ENCODE measurements around the gene SEL1L.

Gene SEL1L

DNA sequence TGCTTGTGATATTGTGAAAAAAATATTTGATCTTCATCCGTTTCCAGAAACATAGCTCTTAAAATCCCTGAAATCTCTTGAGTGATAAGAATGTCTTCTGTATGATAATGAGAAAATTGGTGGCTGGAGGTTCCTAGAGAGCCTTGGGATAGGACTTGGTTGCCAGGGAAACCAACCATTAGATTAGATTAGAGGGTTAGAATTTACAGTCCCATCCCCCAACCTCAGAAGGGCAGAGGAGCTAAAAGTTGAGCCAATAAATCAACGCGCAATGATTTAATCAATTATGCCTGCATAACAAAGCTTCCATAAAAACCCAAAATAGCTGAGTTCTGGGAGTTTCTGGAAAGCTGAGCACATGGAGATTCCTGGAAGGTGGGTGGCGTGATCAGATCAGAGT lies 10.6 kb downstream of the SEL1L start:
- TF ChIP-seq SIN3A (IDR thresholded peaks at IDR 0.05; ENCODE audit: borderline replicate concordance, insufficient read depth, low read length), result no peak
- no peak for TF ChIP-seq FOXP2 (optimal IDR thresholded peaks at IDR 0.05; ENCODE audit: borderline replicate concordance, extremely low read depth, extremely low read length, insufficient read depth)
- TF ChIP-seq REST (IDR thresholded peaks at IDR 0.05; ENCODE audit: insufficient read depth in 1 of 2, low read depth in 2 of 2, low read length in 2 of 2), result no peak
- TF ChIP-seq POLR2AphosphoS5 (IDR thresholded peaks at IDR 0.05; ENCODE audit: low read depth, low read length), result no peak
- TF ChIP-seq TAF1 (IDR thresholded peaks at IDR 0.05; ENCODE audit: borderline replicate concordance, insufficient read depth, low read length), result no peak

DNA sequence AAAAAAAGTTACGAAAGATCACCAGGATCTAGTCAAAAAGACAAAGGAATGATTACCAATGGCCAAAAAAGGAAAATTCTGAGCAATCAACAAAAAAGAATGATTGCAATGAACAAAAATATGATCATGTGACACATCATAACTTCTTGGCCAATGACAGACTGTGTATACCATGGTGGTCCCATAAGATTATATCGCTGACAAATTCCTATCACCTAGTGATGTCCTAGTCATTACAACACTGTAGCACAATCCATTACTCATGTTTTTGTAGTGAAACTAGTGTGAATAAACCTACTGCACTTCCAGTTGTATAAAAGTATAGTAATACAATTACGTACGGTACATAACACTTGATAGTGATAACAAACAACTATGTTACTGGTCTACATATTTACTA lies 12.3 kb downstream of the SEL1L start:
- no peak for TF ChIP-seq POLR2AphosphoS5 (IDR thresholded peaks at IDR 0.05; ENCODE audit: low read depth, low read length)
- TF ChIP-seq TAF1 (IDR thresholded peaks at IDR 0.05; ENCODE audit: borderline replicate concordance, insufficient read depth, low read length), result no peak
- TF ChIP-seq REST (IDR thresholded peaks at IDR 0.05; ENCODE audit: insufficient read depth in 1 of 2, low read depth in 2 of 2, low read length in 2 of 2), result no peak
- TF ChIP-seq SIN3A (IDR thresholded peaks at IDR 0.05; ENCODE audit: borderline replicate concordance, insufficient read depth, low read length), result no peak
- TF ChIP-seq FOXP2 (optimal IDR thresholded peaks at IDR 0.05; ENCODE audit: borderline replicate concordance, extremely low read depth, extremely low read length, insufficient read depth), result no peak

GRCh38 chr14:81519200-81520011 lies 14.2 kb downstream of the SEL1L start:
- TF ChIP-seq SIN3A (IDR thresholded peaks at IDR 0.05; ENCODE audit: borderline replicate concordance, insufficient read depth, low read length), result no peak
- TF ChIP-seq REST (IDR thresholded peaks at IDR 0.05; ENCODE audit: insufficient read depth in 1 of 2, low read depth in 2 of 2, low read length in 2 of 2), result no peak
- no peak for TF ChIP-seq POLR2AphosphoS5 (IDR thresholded peaks at IDR 0.05; ENCODE audit: low read depth, low read length)
- TF ChIP-seq FOXP2 (optimal IDR thresholded peaks at IDR 0.05; ENCODE audit: borderline replicate concordance, extremely low read depth, extremely low read length, insufficient read depth), result no peak
- no peak for TF ChIP-seq TAF1 (IDR thresholded peaks at IDR 0.05; ENCODE audit: borderline replicate concordance, insufficient read depth, low read length)

DNA sequence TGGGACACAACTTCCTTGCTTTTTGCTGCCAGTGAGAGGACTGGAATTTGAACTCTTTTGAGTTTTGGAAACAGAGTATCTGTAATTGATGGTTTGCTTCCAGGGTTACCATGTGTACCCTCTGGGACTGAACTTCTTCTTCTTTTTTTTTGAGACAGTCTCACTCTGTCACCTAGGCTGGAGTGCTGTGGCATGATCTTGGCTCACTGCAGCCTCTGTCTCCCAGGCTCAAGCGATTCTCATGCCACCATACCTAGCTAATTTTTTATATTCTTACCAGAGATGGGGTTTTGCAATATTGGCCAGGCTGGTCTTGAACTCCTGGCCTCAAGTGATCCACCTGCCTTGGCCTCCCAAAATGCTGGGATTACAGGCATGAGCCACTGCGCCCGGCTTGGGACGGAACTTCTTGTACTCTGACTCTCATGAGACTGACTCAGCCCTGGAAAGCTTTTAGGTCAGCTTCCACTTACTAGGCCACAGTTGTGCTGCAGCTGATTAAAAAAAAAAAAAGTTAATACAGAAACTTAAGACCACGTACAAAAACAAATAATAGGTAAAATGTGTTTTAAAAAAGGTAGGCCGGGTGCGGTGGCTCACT lies 15.8 kb downstream of the SEL1L start:
- no peak for TF ChIP-seq FOXP2 (optimal IDR thresholded peaks at IDR 0.05; ENCODE audit: borderline replicate concordance, extremely low read depth, extremely low read length, insufficient read depth)
- TF ChIP-seq REST (IDR thresholded peaks at IDR 0.05; ENCODE audit: insufficient read depth in 1 of 2, low read depth in 2 of 2, low read length in 2 of 2), result no peak
- no peak for TF ChIP-seq SIN3A (IDR thresholded peaks at IDR 0.05; ENCODE audit: borderline replicate concordance, insufficient read depth, low read length)
- TF ChIP-seq POLR2AphosphoS5 (IDR thresholded peaks at IDR 0.05; ENCODE audit: low read depth, low read length), result no peak
- TF ChIP-seq TAF1 (IDR thresholded peaks at IDR 0.05; ENCODE audit: borderline replicate concordance, insufficient read depth, low read length), result no peak

All from PFSK-1 (cell line).